ENCODE data around the gene HEBP2.

DNA sequence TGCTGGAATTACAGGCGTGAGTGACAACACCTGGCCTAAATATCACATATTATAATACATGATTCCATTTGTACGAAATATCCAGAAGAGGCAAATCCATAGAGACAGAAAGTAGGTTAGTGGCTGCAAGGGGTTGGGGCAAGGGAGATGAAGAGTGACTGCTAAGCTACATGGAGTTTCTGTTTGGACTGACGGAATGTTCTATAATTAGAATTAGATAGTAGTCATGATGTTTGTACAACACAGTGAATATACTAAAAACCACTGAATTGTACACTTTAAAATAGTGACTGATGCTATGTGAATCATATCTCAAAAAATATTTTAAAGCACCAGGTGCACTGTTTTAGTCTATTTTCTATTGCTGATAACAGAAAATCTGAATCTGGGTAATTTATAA lies 3.7 kb upstream of the HEBP2 start:
- TF ChIP-seq CTCF (IDR thresholded peaks at IDR 0.05) (no peak), POLR2A (IDR thresholded peaks at IDR 0.05) (no peak)

All from lower leg skin (tissue), 3 donors.